Medulla oblongata (tissue), 1 donor: Measurements from ENCODE around the gene OIT3.

Experiments
- DNase-seq: peaks from one replicate; pipeline ENCODE4 v3.0.0-alpha.2; 2015; ENCODE audit errors: extremely low spot score

OIT3 gene

DNA sequence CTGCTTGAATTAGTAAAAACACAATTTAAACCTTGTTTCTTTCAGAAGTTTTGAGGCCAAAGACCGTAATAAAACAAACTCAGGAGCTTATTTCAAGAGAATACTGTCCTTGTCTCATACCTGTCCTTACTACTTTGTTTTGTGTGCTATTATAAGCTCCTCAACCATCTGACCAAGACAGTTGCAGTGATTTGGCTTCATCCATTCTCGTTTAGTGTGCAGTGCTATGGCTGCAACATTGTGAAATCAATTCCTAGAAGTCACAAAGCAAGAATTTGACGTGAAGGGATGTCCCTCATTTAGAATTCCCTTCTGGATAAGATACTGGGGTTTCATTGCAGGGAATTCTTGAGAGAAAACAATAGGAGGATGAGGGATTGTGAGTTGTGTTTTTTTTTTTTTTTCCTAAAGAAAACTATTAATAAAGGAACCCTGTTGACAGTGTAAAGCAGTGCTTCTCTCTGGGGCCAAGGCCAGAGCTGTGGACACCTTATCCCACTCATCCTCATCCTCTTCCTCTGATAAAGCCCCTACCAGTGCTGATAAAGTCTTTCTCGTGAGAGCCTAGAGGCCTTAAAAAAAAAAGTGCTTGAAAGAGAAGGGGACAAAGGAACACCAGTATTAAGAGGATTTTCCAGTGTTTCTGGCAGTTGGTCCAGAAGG is at the start of gene OIT3:
Gene OIT3, plus strand, starts transcription at position 604 of the 663 bp plus-strand sequence. CDS start 60 bp downstream, outside the sequence.
- DNase-seq = no peak

DNA sequence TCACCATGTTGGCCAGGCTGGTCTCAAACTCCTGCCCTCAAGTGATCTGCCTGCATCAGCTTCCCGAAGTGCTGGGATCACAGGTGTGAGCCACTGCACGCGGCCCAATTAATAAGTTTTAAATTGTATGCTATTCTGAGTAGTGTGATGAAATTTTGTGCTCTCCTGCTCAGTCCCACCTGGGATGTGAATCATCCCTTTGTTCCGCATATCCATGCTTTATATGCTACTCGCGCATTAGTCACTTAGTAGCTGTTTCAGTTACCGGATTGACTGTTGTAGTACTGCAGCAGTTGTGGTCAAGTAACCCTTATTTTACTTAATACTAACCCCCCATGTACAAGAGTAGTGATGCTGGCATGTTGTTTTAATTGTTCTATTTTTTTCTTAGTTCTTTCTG is 47.3 kb upstream of the OIT3 start:
- no peak for DNase-seq

DNA sequence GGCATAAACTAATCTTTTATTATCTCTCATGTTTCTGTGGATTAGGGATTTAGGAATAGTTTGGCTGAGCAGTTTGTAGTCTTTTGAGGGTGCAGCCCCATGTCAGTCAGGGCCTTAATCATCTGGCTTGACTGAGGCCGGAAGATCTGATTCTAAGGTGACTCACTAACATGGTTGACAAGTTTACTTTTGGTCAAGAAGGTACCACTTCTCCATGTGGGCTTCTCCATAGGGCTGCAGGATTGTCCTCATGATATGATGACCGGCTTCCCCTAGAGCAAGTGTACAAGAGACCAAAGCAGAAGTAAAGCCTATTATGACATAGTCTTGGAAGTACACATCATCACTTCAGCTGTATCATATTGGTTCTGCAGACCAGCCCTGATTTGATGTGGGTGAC is 45.9 kb upstream of the OIT3 start:
- no peak for DNase-seq

DNA sequence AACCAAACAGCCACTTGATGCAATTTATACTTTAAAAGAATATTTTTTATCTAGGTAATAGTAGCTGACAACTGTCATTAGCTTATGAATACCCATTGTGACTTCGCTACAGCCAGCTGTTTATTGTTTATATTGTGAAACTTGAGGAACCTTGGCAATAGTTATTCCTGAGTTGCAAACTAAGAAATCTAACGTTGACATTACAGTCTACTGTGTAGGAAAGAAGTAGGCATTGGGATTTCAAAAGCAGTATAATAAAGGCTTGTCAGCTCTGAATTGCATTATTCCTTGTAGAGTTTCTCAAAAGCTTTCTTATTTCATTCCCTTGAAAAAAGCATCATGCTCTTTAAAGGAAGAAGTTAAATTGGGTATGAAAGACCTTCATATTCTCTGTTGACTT is 42.7 kb upstream of the OIT3 start:
- no peak for DNase-seq

DNA sequence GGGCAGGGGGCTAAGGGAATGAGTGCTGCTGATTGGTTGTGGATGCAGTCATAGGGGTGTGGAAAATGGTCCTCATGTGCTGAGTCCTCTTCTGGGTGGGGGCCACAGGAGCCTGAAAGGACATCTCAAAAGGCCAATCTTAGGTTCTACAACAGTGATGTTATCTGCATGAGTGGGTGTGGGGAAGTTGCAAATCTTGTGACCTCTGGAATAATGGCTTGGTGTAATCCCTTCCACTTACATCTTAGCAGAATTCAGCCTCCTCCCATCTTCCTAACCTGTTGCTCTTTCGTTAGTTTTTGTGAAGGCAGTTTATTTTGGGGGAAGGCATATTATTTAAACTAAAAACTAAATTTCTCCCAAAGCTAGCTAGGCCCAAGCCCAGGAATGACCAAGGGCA is 42.0 kb upstream of the OIT3 start:
- DNase-seq = no peak

DNA sequence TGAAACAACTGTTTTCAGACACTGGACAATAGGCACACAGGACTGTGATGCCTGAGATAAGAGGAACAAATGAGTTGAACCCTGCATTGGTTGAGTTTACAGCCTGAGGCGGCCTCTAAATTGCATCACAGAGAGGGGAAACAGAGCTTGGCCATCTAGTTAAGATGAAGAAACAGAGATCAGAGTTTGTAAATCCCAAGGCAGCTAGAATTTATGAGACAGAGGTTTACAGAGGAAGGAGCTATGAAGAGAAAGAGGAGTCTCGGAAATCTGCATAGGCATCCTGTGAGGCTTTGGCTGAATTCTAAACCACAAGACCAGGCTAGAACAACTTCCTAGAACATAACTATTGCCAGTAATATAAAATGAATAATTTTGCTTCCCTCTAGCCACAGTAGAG is 41.0 kb upstream of the OIT3 start:
- DNase-seq = no peak

DNA sequence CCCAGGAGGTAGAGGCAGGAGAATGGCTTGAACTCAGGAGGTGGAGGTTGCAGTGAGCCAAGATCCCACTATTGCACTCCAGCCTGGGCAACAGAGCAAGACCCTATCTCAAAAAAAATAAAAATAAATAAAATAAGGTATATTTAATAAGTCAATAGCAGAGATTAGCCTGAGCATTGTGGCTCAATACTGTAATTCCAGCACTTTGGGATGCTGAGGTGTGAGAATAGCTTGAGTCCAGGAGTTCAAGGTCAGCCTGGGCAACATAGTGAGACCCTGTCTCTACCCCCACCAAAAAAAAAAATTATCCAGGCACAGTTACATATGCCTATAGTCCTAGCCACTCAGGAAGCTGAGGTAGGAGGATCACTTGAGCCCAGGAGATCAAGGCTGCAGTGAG is 38.4 kb upstream of the OIT3 start:
- DNase-seq = no peak

DNA sequence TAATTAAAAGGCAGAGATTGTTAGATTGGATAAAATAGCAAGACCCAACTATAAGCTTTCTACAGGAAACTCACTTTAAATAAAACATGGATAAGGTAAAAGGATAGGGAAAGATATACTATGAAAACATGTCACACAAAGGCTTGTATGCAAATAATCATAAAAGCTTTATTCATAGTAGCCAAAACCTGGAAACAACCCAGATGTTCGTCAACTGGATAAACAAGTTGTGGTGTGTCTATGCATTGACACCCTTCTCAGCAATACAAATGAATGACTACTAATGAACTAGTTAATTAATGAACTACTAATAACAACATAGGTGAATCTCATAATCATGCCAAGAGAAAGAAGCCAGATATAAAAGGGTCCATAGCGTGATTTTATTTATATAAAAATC is 37.7 kb upstream of the OIT3 start:
- no peak for DNase-seq

DNA sequence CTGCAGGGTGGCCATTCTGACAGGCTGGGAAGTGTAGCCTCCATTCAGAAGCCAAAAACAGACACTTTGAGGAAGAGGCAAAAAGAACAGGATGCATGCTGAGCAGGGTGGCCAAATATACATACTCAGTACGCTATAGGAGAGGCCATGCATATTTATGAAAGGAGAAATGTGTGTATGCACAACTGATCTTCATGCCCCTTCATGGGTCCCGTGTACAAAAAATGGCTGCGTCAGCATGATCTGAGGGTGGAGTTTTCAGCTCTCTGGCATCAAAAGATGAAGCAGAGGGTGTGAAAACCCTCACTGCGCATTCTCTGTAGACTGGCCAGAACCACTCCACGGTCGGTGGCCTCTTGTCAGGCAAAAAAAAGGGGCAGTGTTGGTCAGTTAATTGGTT is 35.5 kb upstream of the OIT3 start:
- DNase-seq = no peak

DNA sequence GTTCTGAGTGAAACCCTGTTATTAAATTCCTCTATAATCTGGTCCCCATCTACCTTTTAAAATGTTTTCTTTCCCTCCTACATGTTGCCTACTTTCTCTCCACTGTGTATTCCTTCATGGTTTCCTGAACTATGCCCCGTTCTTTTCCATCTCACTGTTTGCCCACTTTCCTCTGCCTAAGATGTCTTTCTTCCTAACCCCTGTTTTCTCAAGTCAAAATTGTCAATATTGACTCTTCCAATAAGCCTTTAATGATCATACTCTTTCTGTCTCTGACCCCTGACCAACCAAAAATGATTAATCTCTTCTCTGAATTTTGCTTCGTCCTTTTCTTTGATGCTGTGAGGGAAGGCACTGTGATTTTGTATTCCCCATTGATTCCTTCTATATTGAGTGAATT is 30.6 kb upstream of the OIT3 start:
- DNase-seq = no peak

DNA sequence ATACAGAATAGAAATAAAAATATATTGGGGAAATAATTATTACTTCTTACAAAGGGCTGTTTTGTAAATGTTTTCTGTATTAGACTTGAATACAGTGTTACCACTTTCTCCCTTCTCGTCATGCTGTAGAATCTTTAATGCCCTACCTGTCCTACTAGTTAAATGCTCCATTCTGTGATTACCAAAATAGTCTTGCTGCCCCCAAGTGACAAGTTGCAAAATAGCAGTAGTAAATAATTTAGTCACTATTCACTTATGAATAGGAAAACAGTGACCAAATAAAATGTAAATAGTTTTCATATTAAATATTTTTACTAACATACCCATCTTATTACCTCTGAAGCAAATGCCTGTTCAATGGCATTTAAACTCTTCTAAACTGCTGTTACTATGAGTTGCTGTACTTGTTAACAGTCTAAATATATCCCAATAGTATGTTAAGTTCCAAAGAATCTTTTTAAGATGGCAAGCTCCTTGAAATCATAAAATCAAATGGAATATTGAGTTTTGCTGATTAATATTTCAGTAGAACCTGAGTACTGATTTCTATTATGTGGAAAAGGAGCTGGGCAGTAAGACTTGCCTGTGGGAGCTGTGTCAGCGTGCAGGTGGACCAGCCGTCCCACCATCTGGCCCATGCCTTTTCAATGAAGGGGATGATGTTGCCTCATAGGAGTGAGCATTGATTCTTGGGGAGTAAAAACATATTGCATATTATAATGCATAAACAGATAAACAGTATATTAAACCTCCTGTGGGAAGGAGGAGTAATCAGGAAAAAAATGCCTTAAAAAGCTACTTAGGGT is 18.1 kb upstream of the OIT3 start:
- peak; percentile 5 for DNase-seq

DNA sequence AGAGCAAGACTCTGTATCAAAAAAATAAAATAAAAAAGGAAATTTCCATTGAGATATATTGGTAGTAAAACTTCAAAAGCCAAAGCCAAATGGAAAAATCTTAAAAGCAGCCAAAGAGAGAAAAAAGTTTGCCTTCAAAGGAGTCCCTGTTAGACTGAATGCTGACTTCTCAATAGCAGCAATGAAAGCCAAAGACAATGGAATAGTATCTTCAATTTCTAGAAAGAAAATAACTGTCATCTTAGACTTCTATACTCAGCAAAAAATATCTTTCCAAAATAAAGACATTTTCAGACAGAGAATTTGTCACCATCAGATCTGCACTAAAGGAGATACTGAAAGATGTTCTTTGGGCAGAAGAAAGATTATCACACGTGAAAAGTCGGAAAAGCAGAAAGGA is 14.3 kb upstream of the OIT3 start:
- no peak for DNase-seq

DNA sequence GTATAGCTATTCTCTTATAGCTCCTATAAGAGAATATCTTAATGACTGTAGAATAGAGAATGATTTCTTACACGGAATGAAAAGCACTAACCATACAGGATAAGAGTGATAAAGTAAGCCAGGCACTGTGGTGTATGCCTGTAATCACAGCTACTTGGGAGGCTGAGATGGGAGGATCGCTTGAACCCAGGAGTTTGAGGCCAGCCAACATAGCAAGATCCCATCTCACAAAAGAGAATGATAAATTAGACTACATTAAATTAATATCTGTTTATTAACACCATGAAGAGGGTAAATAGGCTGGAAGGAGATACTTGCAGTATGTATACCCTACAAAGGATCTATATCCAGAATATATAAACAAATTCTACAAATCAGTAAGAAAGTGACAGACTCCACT is 12.2 kb upstream of the OIT3 start:
- DNase-seq = no peak

DNA sequence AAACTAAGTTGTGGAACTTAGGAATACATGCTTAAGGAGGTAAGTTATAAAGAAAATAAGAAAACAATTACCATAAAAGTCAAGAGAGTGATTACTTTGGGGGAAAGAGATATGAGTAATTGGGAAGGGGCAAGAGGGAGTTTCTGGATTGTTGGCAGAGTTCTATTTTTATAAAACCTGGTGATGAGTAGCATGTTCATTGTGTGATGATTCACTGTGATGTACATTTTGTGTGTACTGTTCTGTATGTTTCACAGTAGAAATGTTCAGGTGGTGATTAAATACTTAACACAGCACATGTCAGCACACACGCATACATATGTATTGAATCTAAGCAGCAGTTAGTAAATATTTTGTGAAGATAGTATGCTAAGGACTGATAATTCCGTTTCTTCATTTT is 9.7 kb upstream of the OIT3 start:
- no peak for DNase-seq

DNA sequence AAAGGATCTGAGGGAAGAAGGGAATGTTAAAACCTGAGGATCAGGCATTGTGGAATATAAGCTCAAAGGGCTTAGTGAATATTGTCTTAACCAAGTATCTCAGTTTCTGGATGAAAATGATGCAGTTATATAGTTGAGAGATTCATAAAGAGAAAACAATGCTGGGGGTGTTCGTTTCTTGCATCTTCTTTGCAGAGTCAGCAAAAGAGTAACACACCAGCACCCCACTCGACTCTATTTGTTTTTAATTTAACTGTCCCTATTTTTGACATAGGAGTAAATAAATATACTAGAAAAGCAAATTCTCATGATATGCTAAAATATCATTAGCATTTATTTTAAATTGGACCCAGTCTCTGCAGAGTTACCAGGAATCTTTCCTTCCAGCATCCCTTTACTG is 7.6 kb upstream of the OIT3 start:
- no peak for DNase-seq

DNA sequence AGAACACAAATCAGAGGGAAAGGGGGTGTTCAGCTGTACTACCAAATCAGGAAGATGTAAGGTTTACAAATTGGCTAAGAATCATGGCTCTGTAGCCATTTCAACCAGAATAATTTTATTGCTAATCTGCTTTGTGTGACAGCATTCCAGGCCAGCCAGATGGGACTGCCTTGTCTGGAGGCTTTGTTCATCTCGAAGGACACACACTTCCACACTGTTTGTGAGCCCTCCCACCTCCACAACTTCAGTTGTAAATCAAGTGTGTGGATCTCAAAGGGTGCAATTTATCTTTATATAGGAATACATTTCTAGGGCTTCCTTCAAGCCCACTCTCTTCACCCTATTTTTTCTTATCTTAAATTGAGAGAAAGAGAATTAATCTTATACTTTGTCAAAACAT is 6.9 kb upstream of the OIT3 start:
- DNase-seq = no peak

DNA sequence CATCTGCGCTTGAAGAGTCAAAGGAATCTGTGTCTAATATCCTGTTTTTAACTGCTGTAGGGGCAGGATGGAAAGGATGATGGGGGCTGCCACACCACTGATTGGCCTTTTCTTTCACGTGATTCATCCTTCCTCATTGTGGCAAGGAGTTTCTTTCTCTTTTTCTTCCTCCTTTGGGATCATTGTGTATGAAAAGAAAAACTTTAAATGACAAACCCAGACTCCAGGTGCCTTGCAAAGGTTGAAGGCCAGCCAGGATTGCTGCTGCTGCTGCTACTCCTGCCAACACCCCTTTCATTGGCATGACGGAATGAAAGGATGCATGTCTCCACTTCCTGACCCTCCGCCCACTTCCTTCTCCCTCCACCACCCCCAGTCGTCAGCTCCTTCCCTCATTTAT is 6.5 kb upstream of the OIT3 start:
- DNase-seq = peak; percentile 30

DNA sequence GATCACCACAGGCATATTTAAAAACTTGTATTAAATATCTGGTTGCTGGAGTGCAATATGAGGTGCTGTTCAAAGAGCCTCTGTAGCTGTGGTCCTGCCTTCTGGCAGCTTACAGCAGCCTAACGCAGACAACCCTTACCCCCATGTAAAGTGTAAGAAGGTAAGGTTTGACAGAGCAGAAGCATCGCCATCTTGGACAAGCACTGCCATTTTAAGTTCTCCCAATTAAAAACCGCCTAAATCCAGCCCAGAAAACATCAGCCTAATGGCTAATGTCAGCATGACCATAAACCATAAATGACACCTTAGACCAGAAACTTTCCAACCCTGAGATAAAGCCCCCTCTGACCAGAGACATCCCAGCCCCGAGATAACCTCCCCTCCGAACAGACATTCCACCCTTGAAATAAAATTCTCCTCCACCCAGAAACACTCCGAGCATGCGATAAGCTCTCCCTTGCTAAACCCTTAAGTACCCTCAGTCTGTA is 5.3 kb upstream of the OIT3 start:
- DNase-seq = no peak

DNA sequence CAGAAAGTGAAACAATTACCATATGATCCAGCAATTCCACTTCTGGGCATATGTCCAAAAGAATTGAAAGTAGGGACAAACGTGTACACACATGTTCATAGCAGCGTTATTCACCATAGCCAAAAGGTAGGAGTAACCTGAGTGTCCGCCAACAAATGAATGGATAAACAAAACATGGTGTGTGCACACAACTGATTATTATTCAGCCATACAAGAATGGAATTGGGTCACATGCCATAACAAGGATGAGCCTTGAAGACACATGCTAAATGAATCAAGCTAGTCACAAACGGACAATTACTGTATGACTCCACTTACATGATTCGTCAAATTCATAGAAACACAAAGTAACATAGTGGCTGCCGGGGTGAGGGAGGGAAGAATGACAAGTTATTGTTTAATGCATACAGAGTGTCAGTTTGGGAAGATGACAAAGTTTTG is 4.1 kb upstream of the OIT3 start:
- DNase-seq = no peak

DNA sequence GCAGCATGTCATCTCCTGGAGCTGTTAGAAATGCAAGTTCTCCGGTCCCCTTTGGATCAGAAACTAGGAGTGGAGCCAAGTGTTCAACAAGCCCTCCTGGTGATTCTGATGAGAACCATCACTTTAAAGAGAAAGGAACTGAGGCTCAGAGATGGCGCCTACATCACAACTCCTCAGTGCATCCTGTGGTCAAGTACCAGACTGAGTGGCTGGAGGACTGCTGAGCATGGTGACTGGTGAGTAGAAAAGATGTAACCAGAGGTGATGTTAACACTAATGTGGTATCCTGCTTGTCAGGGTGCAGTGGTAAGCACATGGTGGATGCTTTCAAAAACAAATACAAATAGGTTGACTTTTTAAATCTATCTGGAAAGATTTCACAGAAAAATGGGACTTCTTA is 3.5 kb upstream of the OIT3 start:
- DNase-seq = no peak

DNA sequence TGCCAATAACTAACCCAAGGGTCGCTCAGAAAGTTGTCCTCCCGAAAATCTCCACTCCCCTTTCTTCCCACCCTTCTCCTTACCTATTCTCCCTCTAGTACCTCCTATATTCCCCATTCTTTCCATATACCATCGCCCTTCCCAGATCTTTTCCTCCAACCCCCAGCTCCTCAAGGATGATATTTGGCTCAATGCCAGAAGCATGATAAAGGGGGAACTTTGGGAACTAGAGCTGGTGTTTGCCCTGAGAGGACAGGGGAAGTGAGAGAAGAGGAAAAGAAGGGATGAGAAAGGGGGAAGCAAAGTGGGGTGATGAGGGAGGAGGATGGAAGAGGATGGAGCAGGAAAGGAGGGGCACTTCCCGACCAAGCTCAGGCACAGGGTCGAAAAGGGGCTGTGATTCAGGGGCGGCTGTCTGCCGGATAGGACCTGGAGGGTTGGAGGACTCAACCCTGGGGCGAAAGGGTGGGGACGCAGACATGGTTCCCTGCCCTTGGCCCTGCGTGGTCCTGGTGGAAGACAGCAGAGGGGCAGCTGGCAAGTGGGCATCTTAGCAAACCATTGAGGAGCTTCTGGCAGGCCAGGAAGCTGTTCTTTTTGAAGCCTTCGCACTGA is 1.8 kb downstream of the OIT3 start:
- DNase-seq = no peak

DNA sequence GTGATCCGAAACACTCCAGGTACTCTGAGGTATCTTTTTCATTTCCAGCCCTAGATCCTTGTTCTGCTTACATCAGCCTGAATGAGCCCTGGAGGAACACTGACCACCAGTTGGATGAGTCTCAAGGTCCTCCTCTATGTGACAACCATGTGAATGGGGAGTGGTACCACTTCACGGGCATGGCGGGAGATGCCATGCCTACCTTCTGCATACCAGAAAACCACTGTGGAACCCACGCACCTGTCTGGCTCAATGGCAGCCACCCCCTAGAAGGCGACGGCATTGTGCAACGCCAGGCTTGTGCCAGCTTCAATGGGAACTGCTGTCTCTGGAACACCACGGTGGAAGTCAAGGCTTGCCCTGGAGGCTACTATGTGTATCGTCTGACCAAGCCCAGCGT is 5.1 kb downstream of the OIT3 start:
- no peak for DNase-seq

DNA sequence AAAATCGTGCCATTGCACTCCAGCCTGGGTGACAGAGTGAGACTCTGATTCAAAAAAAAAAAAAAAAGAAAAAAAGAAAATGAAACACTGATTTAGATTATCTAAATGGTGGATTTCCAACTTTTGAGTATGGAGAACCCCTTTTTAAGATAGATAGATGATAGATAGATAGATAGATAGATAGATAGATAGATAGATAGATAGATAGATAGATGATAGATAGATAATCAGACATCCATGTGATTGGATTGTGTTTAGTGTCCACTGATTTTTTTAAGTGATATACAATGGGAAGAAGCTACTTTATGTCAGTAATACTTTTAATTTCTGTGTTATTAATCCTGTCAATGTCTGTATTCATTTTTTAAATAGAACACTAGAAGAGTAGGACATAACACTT is 6.0 kb downstream of the OIT3 start:
- DNase-seq = no peak
